OCI-LY3 (cell line): Measurements from ENCODE around the gene LRTM2.

ENCODE experiments used
- EZH2phosphoT487 ChIP-seq: fragments of 200-600 bp; shearing (Covaris generic); IDR thresholded peaks from 2 replicates; pipeline ENCODE4 v1.6.1; 2018; ENCODE audit warnings: antibody characterized with exemption, mixed run types, low read depth
- TF ChIP-seq, protein P1 (sequence below): fragments of 200-600, 300-600 bp; sonication (generic); IDR thresholded peaks from 2 replicates; pipeline ENCODE4 v1.5.1; 2014; ENCODE audit warnings: antibody characterized with exemption, low read length, low read depth

DNA sequence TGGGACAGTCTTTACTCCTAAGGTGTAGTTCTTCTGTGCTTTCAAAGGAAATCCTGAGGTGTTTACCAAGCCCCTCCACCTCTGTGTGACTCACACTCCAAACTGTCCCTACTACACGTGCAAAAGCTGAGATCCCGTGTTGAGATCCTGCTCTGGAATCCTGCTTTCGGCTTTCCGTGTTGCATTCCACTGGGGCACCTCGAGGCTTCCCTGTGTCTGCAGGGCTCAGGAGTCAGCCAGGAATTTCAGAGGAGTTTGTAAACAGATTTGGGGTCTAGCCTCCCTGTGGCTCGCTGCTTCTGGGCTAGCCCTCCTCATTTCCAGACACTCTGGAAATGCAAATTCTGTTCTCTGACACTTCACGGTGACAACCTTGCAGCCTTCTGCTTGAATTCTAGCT is 49.7 kb downstream of the LRTM2 start:
- TF ChIP-seq, protein P1, sequence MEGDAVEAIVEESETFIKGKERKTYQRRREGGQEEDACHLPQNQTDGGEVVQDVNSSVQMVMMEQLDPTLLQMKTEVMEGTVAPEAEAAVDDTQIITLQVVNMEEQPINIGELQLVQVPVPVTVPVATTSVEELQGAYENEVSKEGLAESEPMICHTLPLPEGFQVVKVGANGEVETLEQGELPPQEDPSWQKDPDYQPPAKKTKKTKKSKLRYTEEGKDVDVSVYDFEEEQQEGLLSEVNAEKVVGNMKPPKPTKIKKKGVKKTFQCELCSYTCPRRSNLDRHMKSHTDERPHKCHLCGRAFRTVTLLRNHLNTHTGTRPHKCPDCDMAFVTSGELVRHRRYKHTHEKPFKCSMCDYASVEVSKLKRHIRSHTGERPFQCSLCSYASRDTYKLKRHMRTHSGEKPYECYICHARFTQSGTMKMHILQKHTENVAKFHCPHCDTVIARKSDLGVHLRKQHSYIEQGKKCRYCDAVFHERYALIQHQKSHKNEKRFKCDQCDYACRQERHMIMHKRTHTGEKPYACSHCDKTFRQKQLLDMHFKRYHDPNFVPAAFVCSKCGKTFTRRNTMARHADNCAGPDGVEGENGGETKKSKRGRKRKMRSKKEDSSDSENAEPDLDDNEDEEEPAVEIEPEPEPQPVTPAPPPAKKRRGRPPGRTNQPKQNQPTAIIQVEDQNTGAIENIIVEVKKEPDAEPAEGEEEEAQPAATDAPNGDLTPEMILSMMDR: no peak
- no peak for TF ChIP-seq EZH2phosphoT487
